ENCODE data around the gene TBR1. TPM values are rescaled to one million over a fixed set of nuclear protein-coding genes. Genes with fewer than 3 reads are reported as not detected.

The TBR1 gene
- total and polyA plus RNA-seq, 2 donors (not counting 3 experiments of a cell fraction or from before 2014, with no cell fraction given) = 0.11 to 0.14 TPM

GRCh38 chr2:161420406-161421074 is 4.4 kb downstream of the TBR1 start:
- POLR2A ChIA-PET = no interaction called here

GRCh38 chr2:161421686-161422085 is 5.6 kb downstream of the TBR1 start:
- no peaks in the 10 kb centered on the region for H3K9me3 ChIP-seq (replicated peaks; ENCODE audit: control insufficient read depth, insufficient read depth, low read length)
- CTCF ChIA-PET = no interaction called here
- H3K27me3 ChIP-seq (ENCODE audit: control insufficient read depth in 2 of 2, insufficient read depth in 2 of 2, low read length in 2 of 2) = peaks cover 87 to 100% of the 10 kb centered on the region in 2 experiments
- H4K20me1 ChIP-seq (replicated peaks; ENCODE audit: control insufficient read depth, extremely low read depth, insufficient read depth, low read length) = no peaks in the 10 kb centered on the region
- no peak overlapping the region for H2AFZ ChIP-seq (ENCODE audit: low read depth, low read length)
- H3K9ac ChIP-seq (replicated peaks; ENCODE audit: extremely low read depth, insufficient read depth, low read length) = no peak overlapping the region
- peaks cover 14% of the 10 kb centered on the region for H3K4me1 ChIP-seq (ENCODE audit: control insufficient read depth, extremely low read depth, insufficient read depth, low read length)
- no peak overlapping the region for H3K4me3 ChIP-seq (replicated peaks in 1 of 3; ENCODE audit: insufficient read depth in 1 of 3, low read depth in 1 of 3, low read length in 3 of 3)
- BruUV-seq (replicated peaks) = no TSS peak
- dilution Hi-C loops (cut with MboI; ENCODE audit: extremely low pct_ligation_motif_present, low sequenced_read_pairs) (no loop called here), intact Hi-C loops (cut with micrococcal nuclease) (loop anchor here (1.0 kb wide), 1 partner anchor 7 kb away; no protein-coding TSS in a partner anchor)
- no peaks in the 10 kb centered on the region for H3K79me2 ChIP-seq (ENCODE audit: control insufficient read depth, insufficient read depth, low read length)
- FAIRE-seq (no peak), DNase-seq (ENCODE audit: low read depth, low spot score) (no peak)
- H3K36me3 ChIP-seq (ENCODE audit: control insufficient read depth in 2 of 2, extremely low read depth in 1 of 2, insufficient read depth in 2 of 2, low read length in 2 of 2) = no peaks in the 10 kb centered on the region
- no peak overlapping the region for H3K27ac ChIP-seq (ENCODE audit: insufficient read depth, low read depth, low read length)
- POLR2A ChIA-PET = no interaction called here
- H3K4me2 ChIP-seq (ENCODE audit: insufficient read depth, low read length) = no peak overlapping the region
- no peak for TF ChIP-seq MYC (IDR thresholded peaks at IDR 0.05; ENCODE audit: low read depth, low read length)
- TF ChIP-seq FOS (IDR thresholded peaks at IDR 0.05; ENCODE audit: borderline replicate concordance, insufficient read depth, low read length) = no peak
- TF ChIP-seq, protein P1, sequence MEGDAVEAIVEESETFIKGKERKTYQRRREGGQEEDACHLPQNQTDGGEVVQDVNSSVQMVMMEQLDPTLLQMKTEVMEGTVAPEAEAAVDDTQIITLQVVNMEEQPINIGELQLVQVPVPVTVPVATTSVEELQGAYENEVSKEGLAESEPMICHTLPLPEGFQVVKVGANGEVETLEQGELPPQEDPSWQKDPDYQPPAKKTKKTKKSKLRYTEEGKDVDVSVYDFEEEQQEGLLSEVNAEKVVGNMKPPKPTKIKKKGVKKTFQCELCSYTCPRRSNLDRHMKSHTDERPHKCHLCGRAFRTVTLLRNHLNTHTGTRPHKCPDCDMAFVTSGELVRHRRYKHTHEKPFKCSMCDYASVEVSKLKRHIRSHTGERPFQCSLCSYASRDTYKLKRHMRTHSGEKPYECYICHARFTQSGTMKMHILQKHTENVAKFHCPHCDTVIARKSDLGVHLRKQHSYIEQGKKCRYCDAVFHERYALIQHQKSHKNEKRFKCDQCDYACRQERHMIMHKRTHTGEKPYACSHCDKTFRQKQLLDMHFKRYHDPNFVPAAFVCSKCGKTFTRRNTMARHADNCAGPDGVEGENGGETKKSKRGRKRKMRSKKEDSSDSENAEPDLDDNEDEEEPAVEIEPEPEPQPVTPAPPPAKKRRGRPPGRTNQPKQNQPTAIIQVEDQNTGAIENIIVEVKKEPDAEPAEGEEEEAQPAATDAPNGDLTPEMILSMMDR (IDR thresholded peaks at IDR 0.05; ENCODE audit: extremely low read depth in 1 of 2, insufficient read depth in 1 of 2, low read depth in 1 of 2, low read length in 2 of 2) = no peak
- TF ChIP-seq EZH2 (IDR thresholded peaks at IDR 0.05; ENCODE audit: borderline replicate concordance, low read depth, low read length, severe bottlenecking) = no peak
- TF ChIP-seq POLR2AphosphoS5 (IDR thresholded peaks at IDR 0.05; ENCODE audit: insufficient read depth, low read depth, low read length) = no peak
- TF ChIP-seq, protein P2, sequence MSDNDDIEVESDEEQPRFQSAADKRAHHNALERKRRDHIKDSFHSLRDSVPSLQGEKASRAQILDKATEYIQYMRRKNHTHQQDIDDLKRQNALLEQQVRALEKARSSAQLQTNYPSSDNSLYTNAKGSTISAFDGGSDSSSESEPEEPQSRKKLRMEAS (IDR thresholded peaks at IDR 0.05; ENCODE audit: insufficient read depth, insufficient read length) = no peak
- TF ChIP-seq GATA2 (IDR thresholded peaks at IDR 0.05; ENCODE audit: insufficient read depth, insufficient read length, low read depth, low read length) = no peak
- no peak for TF ChIP-seq JUN (IDR thresholded peaks at IDR 0.05; ENCODE audit: borderline replicate concordance, insufficient read depth, insufficient read length, low read depth)
- no peak for TF ChIP-seq POLR2A (IDR thresholded peaks at IDR 0.05; ENCODE audit: low read depth, low read length)
- H3K9me1 ChIP-seq (replicated peaks; ENCODE audit: control insufficient read depth, extremely low read depth, insufficient read depth, low read length) = no peaks in the 10 kb centered on the region

More at GRCh38 chr2:161420406-161421074, 4.4 kb downstream of the TBR1 start:
- H3K4me1 ChIP-seq (ENCODE audit: control insufficient read depth, extremely low read depth, insufficient read depth, low read length) = peaks cover 14% of the 10 kb centered on the region
- H2AFZ ChIP-seq (ENCODE audit: low read depth, low read length) = no peak overlapping the region
- TF ChIP-seq JUN (IDR thresholded peaks at IDR 0.05; ENCODE audit: borderline replicate concordance, insufficient read depth, insufficient read length, low read depth) = no peak
- TF ChIP-seq, protein P1 (IDR thresholded peaks at IDR 0.05; ENCODE audit: extremely low read depth in 1 of 2, insufficient read depth in 1 of 2, low read depth in 1 of 2, low read length in 2 of 2) = no peak
- no peak overlapping the region for H3K27ac ChIP-seq (ENCODE audit: insufficient read depth, low read depth, low read length)
- H3K27me3 ChIP-seq (ENCODE audit: control insufficient read depth in 2 of 2, insufficient read depth in 2 of 2, low read length in 2 of 2) = peaks cover 87 to 100% of the 10 kb centered on the region in 2 experiments
- H3K36me3 ChIP-seq (ENCODE audit: control insufficient read depth in 2 of 2, extremely low read depth in 1 of 2, insufficient read depth in 2 of 2, low read length in 2 of 2) = no peaks in the 10 kb centered on the region
- no peaks in the 10 kb centered on the region for H4K20me1 ChIP-seq (replicated peaks; ENCODE audit: control insufficient read depth, extremely low read depth, insufficient read depth, low read length)
- intact Hi-C loops (cut with micrococcal nuclease) = no loop called here
- CTCF ChIA-PET = no interaction called here
- no peak overlapping the region for H3K9ac ChIP-seq (replicated peaks; ENCODE audit: extremely low read depth, insufficient read depth, low read length)
- no peaks in the 10 kb centered on the region for H3K79me2 ChIP-seq (ENCODE audit: control insufficient read depth, insufficient read depth, low read length)
- no peak overlapping the region for H3K4me3 ChIP-seq (replicated peaks in 1 of 3; ENCODE audit: insufficient read depth in 1 of 3, low read depth in 1 of 3, low read length in 3 of 3)
- DNase-seq (ENCODE audit: low read depth, low spot score) (no peak), FAIRE-seq (no peak)
- dilution Hi-C loops (cut with MboI; ENCODE audit: extremely low pct_ligation_motif_present, low sequenced_read_pairs) = no loop called here
- no peaks in the 10 kb centered on the region for H3K9me1 ChIP-seq (replicated peaks; ENCODE audit: control insufficient read depth, extremely low read depth, insufficient read depth, low read length)
- H3K4me2 ChIP-seq (ENCODE audit: insufficient read depth, low read length) = no peak overlapping the region
- H3K9me3 ChIP-seq (replicated peaks; ENCODE audit: control insufficient read depth, insufficient read depth, low read length) = no peaks in the 10 kb centered on the region
- no TSS peak for BruUV-seq (replicated peaks)

All from endothelial cell of umbilical vein (primary cell).